Measurements from ENCODE around the gene STAT5A.

The STAT5A gene

GRCh38 chr17:42274812-42275526 is 13.3 kb upstream of the STAT5A start:
- Histone ChIP-seq H3K9me3 (ENCODE audit: control insufficient read depth in 1 of 2, low read length in 2 of 2) (no peaks in the 10 kb centered on the region), H3K27me3 (ENCODE audit: control insufficient read depth in 1 of 2, insufficient read depth in 2 of 2, low read length in 2 of 2) (no peaks in the 10 kb centered on the region), H3K9ac (ENCODE audit: low read depth in 1 of 2, low read length in 2 of 2) (peak overlapping the region; percentile 63 to 66), H3K4me1 (ENCODE audit: control insufficient read depth in 1 of 2, insufficient read depth in 2 of 2, low read length in 2 of 2) (peaks cover 16 to 21% of the 10 kb centered on the region in 2 donors), H3K4me3 (ENCODE audit: low read depth in 1 of 2, low read length in 2 of 2) (peak overlapping the region; percentile 81 to 84), H3K36me3 (ENCODE audit: control insufficient read depth in 1 of 2, insufficient read depth in 2 of 2, low read length in 2 of 2) (no peaks in the 10 kb centered on the region), H3K27ac (ENCODE audit: low read depth, low read length) (peak overlapping the region; percentile 13)

GRCh38 chr17:42275527-42276358 is 12.6 kb upstream of the STAT5A start:
- peak overlapping the region; percentile 81 to 84 for H3K4me3 ChIP-seq (ENCODE audit: low read depth in 1 of 2, low read length in 2 of 2)
- H3K36me3 ChIP-seq (ENCODE audit: control insufficient read depth in 1 of 2, insufficient read depth in 2 of 2, low read length in 2 of 2), result no peaks in the 10 kb centered on the region
- H3K4me1 ChIP-seq (ENCODE audit: control insufficient read depth in 1 of 2, insufficient read depth in 2 of 2, low read length in 2 of 2), result peaks cover 16 to 17% of the 10 kb centered on the region in 2 donors
- H3K27ac ChIP-seq (ENCODE audit: low read depth, low read length), result peak overlapping the region; percentile 69
- H3K9ac ChIP-seq (ENCODE audit: low read depth in 1 of 2, low read length in 2 of 2), result peak overlapping the region; percentile 63 to 66
- H3K27me3 ChIP-seq (ENCODE audit: control insufficient read depth in 1 of 2, insufficient read depth in 2 of 2, low read length in 2 of 2), result no peaks in the 10 kb centered on the region
- no peaks in the 10 kb centered on the region for H3K9me3 ChIP-seq (ENCODE audit: control insufficient read depth in 1 of 2, low read length in 2 of 2)

DNA sequence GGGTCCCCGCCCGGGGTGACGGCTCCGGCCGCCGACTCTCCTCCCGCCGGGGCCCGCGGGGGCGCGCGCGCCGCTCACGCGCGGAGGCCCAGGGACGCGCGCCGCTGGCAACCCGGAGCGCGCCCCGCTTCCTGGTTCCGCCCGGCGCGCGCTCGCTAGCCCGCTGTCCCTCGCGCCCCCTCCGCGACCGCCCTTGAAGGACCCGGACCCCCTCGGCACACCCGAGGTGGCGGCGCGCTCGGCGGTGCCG is 12.0 kb upstream of the STAT5A start, which contains the start of gene STAT5B:
Gene STAT5B (minus strand): TSS at position 33 of the 250 bp plus-strand sequence. CDS start 44,264 bp downstream, outside the sequence.
- Histone ChIP-seq H3K27me3 (ENCODE audit: control insufficient read depth in 1 of 2, insufficient read depth in 2 of 2, low read length in 2 of 2) (no peaks in the 10 kb centered on the region), H3K4me1 (ENCODE audit: control insufficient read depth in 1 of 2, insufficient read depth in 2 of 2, low read length in 2 of 2) (peaks cover 16 to 17% of the 10 kb centered on the region in 2 donors), H3K9ac (ENCODE audit: low read depth in 1 of 2, low read length in 2 of 2) (peak within 1 kb of the TSS; percentile 83 to 90), H3K9me3 (ENCODE audit: control insufficient read depth in 1 of 2, low read length in 2 of 2) (no peaks in the 10 kb centered on the region), H3K36me3 (ENCODE audit: control insufficient read depth in 1 of 2, insufficient read depth in 2 of 2, low read length in 2 of 2) (no peaks in the 10 kb centered on the region), H3K27ac (ENCODE audit: low read depth, low read length) (peak within 1 kb of the TSS; percentile 83), H3K4me3 (ENCODE audit: low read depth in 1 of 2, low read length in 2 of 2) (peak within 1 kb of the TSS; percentile 81 to 84)

DNA sequence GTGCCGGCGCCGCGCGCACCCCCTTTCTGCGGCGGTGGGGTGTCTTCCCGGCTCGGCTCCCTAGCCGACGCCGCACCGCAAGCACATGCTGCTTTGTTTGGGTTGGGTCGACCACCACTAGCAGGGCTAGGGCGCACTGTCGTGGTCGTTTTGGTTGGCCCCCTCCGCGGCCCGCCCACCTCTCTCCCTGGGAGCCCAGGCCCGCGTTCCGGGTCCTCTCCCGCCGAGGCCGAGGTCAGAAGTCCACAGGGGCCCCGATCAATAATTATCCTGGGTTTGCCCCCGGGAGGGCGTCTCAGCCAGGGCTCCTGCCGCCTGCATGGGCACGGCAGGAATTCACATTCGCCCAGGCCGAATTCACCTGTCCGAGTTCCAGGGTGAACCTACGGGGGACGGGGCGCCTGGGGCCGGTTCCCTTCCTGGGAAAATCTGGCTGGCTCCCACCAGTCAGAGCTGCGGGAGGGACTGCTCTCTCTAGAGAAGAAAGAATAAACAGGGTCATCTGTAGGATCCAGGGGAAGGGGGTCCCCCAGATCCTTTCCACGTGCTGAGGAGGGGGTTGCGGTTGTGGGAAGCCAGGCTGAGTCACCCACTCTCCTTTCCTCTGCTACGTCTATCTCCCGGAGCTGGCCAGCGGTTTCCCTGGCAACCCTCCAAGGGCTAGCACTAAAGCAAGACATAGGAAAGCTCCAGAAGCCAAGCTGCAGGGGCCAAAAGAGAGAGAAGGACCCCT is 11.5 kb upstream of the STAT5A start:
- peak overlapping the region; percentile 83 to 90 for H3K9ac ChIP-seq (ENCODE audit: low read depth in 1 of 2, low read length in 2 of 2)
- H3K36me3 ChIP-seq (ENCODE audit: control insufficient read depth in 1 of 2, insufficient read depth in 2 of 2, low read length in 2 of 2), result no peaks in the 10 kb centered on the region
- peak overlapping the region; percentile 83 for H3K27ac ChIP-seq (ENCODE audit: low read depth, low read length)
- H3K4me3 ChIP-seq (ENCODE audit: low read depth in 1 of 2, low read length in 2 of 2), result peak overlapping the region; percentile 71 to 72
- H3K9me3 ChIP-seq (ENCODE audit: control insufficient read depth in 1 of 2, low read length in 2 of 2), result no peaks in the 10 kb centered on the region
- no peaks in the 10 kb centered on the region for H3K27me3 ChIP-seq (ENCODE audit: control insufficient read depth in 1 of 2, insufficient read depth in 2 of 2, low read length in 2 of 2)
- peaks cover 16 to 17% of the 10 kb centered on the region in 2 donors for H3K4me1 ChIP-seq (ENCODE audit: control insufficient read depth in 1 of 2, insufficient read depth in 2 of 2, low read length in 2 of 2)

GRCh38 chr17:42277342-42277712 is 11.0 kb upstream of the STAT5A start:
- Histone ChIP-seq H3K4me3 (ENCODE audit: low read depth in 1 of 2, low read length in 2 of 2) (peak overlapping the region in 1 of 2 donors; percentile 71), H3K9ac (ENCODE audit: low read depth in 1 of 2, low read length in 2 of 2) (peak overlapping the region in 1 of 2 donors; percentile 90), H3K4me1 (ENCODE audit: control insufficient read depth in 1 of 2, insufficient read depth in 2 of 2, low read length in 2 of 2) (peaks cover 16 to 17% of the 10 kb centered on the region in 2 donors), H3K27me3 (ENCODE audit: control insufficient read depth in 1 of 2, insufficient read depth in 2 of 2, low read length in 2 of 2) (no peaks in the 10 kb centered on the region), H3K9me3 (ENCODE audit: control insufficient read depth in 1 of 2, low read length in 2 of 2) (no peaks in the 10 kb centered on the region), H3K27ac (ENCODE audit: low read depth, low read length) (no peak overlapping the region), H3K36me3 (ENCODE audit: control insufficient read depth in 1 of 2, insufficient read depth in 2 of 2, low read length in 2 of 2) (no peaks in the 10 kb centered on the region)

DNA sequence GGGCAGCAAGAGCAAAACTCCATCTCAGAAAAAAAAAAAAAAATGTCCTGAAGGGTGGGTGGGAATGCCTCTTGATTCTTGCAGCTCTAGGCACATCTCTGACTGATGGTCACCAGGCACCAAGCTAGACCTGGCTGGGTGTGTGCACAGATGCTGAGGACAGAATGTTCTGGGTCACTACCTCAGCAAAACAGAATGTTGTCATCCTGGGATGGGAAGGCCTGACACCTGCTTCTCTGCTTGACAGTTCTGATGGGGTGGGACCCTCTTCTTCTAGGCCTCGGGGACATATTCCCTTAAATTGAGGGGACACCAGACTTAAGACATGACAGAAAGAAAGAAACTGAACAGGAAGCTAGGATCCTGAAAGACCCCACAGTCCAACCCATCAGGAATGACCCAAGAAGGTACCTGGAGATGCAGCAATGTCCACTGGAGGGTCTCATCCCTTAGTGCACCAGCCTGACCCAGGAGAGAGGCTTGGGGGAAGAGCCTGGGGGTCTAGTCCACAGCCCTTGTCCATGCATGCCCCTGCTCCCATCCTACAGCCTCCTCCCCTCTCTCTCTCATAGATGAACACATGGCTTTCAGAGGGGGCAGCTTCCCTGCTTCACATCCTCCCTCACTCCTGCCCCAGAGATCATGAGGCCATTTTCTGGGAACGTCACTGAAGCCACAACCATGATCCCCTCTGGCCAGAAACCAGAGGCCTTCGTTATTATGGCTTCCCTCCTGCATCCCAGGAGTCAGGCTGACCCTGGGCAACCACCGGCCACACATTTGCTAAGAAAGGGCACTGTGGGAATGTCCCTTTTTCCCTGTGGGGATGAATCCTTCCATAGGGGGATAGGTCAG is 8.3 kb upstream of the STAT5A start:
- H3K9ac ChIP-seq (ENCODE audit: low read depth in 1 of 2, low read length in 2 of 2), result no peak overlapping the region
- no peak overlapping the region for H3K27ac ChIP-seq (ENCODE audit: low read depth, low read length)
- H3K4me3 ChIP-seq (ENCODE audit: low read depth in 1 of 2, low read length in 2 of 2), result no peak overlapping the region
- no peaks in the 10 kb centered on the region for H3K36me3 ChIP-seq (ENCODE audit: control insufficient read depth in 1 of 2, insufficient read depth in 2 of 2, low read length in 2 of 2)
- H3K4me1 ChIP-seq (ENCODE audit: control insufficient read depth in 1 of 2, insufficient read depth in 2 of 2, low read length in 2 of 2), result peaks cover under 1 to 11% of the 10 kb centered on the region in 2 donors
- no peaks in the 10 kb centered on the region for H3K9me3 ChIP-seq (ENCODE audit: control insufficient read depth in 1 of 2, low read length in 2 of 2)
- H3K27me3 ChIP-seq (ENCODE audit: control insufficient read depth in 1 of 2, insufficient read depth in 2 of 2, low read length in 2 of 2), result no peaks in the 10 kb centered on the region

DNA sequence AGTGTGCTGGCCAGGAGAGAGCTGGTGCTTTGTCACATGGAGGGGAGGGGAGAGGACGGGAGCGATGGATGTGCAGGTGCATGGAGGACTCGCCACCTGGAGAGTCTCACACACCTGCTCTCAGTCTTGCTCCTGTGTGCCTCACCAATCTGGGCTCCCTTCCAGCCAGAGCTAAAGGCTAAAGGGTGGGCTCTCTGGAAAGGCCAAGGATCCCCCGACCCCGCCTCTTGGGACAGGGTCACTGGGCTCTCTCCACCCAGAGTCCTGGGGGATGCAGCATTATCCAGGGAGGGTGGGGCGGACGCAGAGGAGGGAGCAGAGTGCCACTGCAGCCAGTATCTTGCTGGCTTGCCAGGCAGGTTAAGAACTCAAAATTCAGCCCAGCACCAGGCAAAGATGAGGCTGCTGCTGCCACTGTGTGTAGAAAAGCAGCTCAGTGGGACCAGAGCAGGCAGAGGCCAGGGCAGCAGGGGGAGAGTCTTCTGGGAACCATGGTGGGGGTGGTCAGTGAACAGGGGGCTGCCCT is 6.7 kb upstream of the STAT5A start:
- Histone ChIP-seq H3K4me1 (ENCODE audit: control insufficient read depth in 1 of 2, insufficient read depth in 2 of 2, low read length in 2 of 2) (peaks cover 9 to 11% of the 10 kb centered on the region in 2 donors), H3K27me3 (ENCODE audit: control insufficient read depth in 1 of 2, insufficient read depth in 2 of 2, low read length in 2 of 2) (no peaks in the 10 kb centered on the region), H3K9ac (ENCODE audit: low read depth in 1 of 2, low read length in 2 of 2) (no peak overlapping the region), H3K27ac (ENCODE audit: low read depth, low read length) (no peak overlapping the region), H3K4me3 (ENCODE audit: low read depth in 1 of 2, low read length in 2 of 2) (no peak overlapping the region), H3K36me3 (ENCODE audit: control insufficient read depth in 1 of 2, insufficient read depth in 2 of 2, low read length in 2 of 2) (no peaks in the 10 kb centered on the region), H3K9me3 (ENCODE audit: control insufficient read depth in 1 of 2, low read length in 2 of 2) (no peaks in the 10 kb centered on the region)

GRCh38 chr17:42282478-42283080 is 5.7 kb upstream of the STAT5A start:
- no peaks in the 10 kb centered on the region for H3K9me3 ChIP-seq (ENCODE audit: control insufficient read depth in 1 of 2, low read length in 2 of 2)
- H3K9ac ChIP-seq (ENCODE audit: low read depth in 1 of 2, low read length in 2 of 2), result no peak overlapping the region
- no peaks in the 10 kb centered on the region for H3K36me3 ChIP-seq (ENCODE audit: control insufficient read depth in 1 of 2, insufficient read depth in 2 of 2, low read length in 2 of 2)
- H3K4me1 ChIP-seq (ENCODE audit: control insufficient read depth in 1 of 2, insufficient read depth in 2 of 2, low read length in 2 of 2), result peaks cover 15 to 18% of the 10 kb centered on the region in 2 donors
- no peak overlapping the region for H3K4me3 ChIP-seq (ENCODE audit: low read depth in 1 of 2, low read length in 2 of 2)
- no peaks in the 10 kb centered on the region for H3K27me3 ChIP-seq (ENCODE audit: control insufficient read depth in 1 of 2, insufficient read depth in 2 of 2, low read length in 2 of 2)
- no peak overlapping the region for H3K27ac ChIP-seq (ENCODE audit: low read depth, low read length)
